ENCODE measurements around the gene TPGS2.

TPGS2 gene

GRCh38 chr18:36760598-36760997 lies 68.2 kb downstream of the TPGS2 start:
- Histone ChIP-seq H3K4me3 (ENCODE audit: insufficient read depth, low read length, poor library complexity, severe bottlenecking) (no peak overlapping the region), H3K9me3 (ENCODE audit: insufficient read depth, low read length) (no peaks in the 10 kb centered on the region), H3K36me3 (ENCODE audit: low read length) (no peaks in the 10 kb centered on the region), H3K27me3 (ENCODE audit: low read length) (no peaks in the 10 kb centered on the region), H3K4me2 (ENCODE audit: low read depth, low read length, poor library complexity, severe bottlenecking) (no peak overlapping the region), H3K9ac (ENCODE audit: low read length) (no peak overlapping the region), H3K79me2 (ENCODE audit: insufficient read depth, low read length) (no peaks in the 10 kb centered on the region), H3K9me2 (replicated peaks; ENCODE audit: insufficient read depth, low read length) (no peaks in the 10 kb centered on the region), H3F3A (ENCODE audit: insufficient read depth) (no peaks in the 10 kb centered on the region), H4K20me1 (ENCODE audit: low read depth, low read length) (no peaks in the 10 kb centered on the region), H3K27ac (ENCODE audit: low read depth, low read length) (no peak overlapping the region), H2AFZ (ENCODE audit: low read depth, low read length, severe bottlenecking) (no peak overlapping the region)
- TF ChIP-seq CTCF (IDR thresholded peaks at IDR 0.05; ENCODE audit: insufficient read depth, low read length, poor library complexity, severe bottlenecking), result no peak

GRCh38 chr18:36759167-36759776 lies 69.5 kb downstream of the TPGS2 start:
- no peaks in the 10 kb centered on the region for H3K9me2 ChIP-seq (replicated peaks; ENCODE audit: insufficient read depth, low read length)
- H3K4me2 ChIP-seq (ENCODE audit: low read depth, low read length, poor library complexity, severe bottlenecking), result no peak overlapping the region
- no peaks in the 10 kb centered on the region for H3K79me2 ChIP-seq (ENCODE audit: insufficient read depth, low read length)
- no peaks in the 10 kb centered on the region for H3K36me3 ChIP-seq (ENCODE audit: low read length)
- no peak overlapping the region for H3K4me3 ChIP-seq (ENCODE audit: insufficient read depth, low read length, poor library complexity, severe bottlenecking)
- H3K9ac ChIP-seq (ENCODE audit: low read length), result no peak overlapping the region
- H3K9me3 ChIP-seq (ENCODE audit: insufficient read depth, low read length), result no peaks in the 10 kb centered on the region
- H3K27ac ChIP-seq (ENCODE audit: low read depth, low read length), result no peak overlapping the region
- no peaks in the 10 kb centered on the region for H4K20me1 ChIP-seq (ENCODE audit: low read depth, low read length)
- H3F3A ChIP-seq (ENCODE audit: insufficient read depth), result no peaks in the 10 kb centered on the region
- no peak for TF ChIP-seq EZH2phosphoT487 (conservative IDR thresholded peaks at IDR 0.05; ENCODE audit: low read length)
- TF ChIP-seq CTCF (IDR thresholded peaks at IDR 0.05; ENCODE audit: insufficient read depth, low read length, poor library complexity, severe bottlenecking), result no peak
- no peak overlapping the region for H2AFZ ChIP-seq (ENCODE audit: low read depth, low read length, severe bottlenecking)
- no peaks in the 10 kb centered on the region for H3K27me3 ChIP-seq (ENCODE audit: low read length)

GRCh38 chr18:36758623-36759022 lies 70.2 kb downstream of the TPGS2 start:
- H3K27ac ChIP-seq (ENCODE audit: low read depth, low read length), result no peak overlapping the region
- H3K79me2 ChIP-seq (ENCODE audit: insufficient read depth, low read length), result no peaks in the 10 kb centered on the region
- no peak overlapping the region for H2AFZ ChIP-seq (ENCODE audit: low read depth, low read length, severe bottlenecking)
- no peaks in the 10 kb centered on the region for H3F3A ChIP-seq (ENCODE audit: insufficient read depth)
- TF ChIP-seq CTCF (IDR thresholded peaks at IDR 0.05; ENCODE audit: insufficient read depth, low read length, poor library complexity, severe bottlenecking), result no peak
- no peak for TF ChIP-seq EZH2phosphoT487 (conservative IDR thresholded peaks at IDR 0.05; ENCODE audit: low read length)
- H3K9ac ChIP-seq (ENCODE audit: low read length), result no peak overlapping the region
- no peaks in the 10 kb centered on the region for H3K36me3 ChIP-seq (ENCODE audit: low read length)
- H3K9me2 ChIP-seq (replicated peaks; ENCODE audit: insufficient read depth, low read length), result no peaks in the 10 kb centered on the region
- no peaks in the 10 kb centered on the region for H3K9me3 ChIP-seq (ENCODE audit: insufficient read depth, low read length)
- no peak overlapping the region for H3K4me2 ChIP-seq (ENCODE audit: low read depth, low read length, poor library complexity, severe bottlenecking)
- no peak overlapping the region for H3K4me3 ChIP-seq (ENCODE audit: insufficient read depth, low read length, poor library complexity, severe bottlenecking)
- no peaks in the 10 kb centered on the region for H4K20me1 ChIP-seq (ENCODE audit: low read depth, low read length)
- H3K27me3 ChIP-seq (ENCODE audit: low read length), result no peaks in the 10 kb centered on the region

Data from SU-DHL-6 (cell line).